Activated naive CD4-positive, alpha-beta T cell (primary cell): ENCODE results near the gene OR5H14.

Source experiments
- DNase-seq, 4 experiments: peaks; one replicate each; lab custom pipeline; 2025; lab: John Stamatoyannopoulos, UW

OR5H14 gene

GRCh38 chr3:98199020-98199419, 51.7 kb downstream of the OR5H14 start:
- no peak for DNase-seq
